ENCODE data around the gene ANO5. TPM values are rescaled to one million over a fixed set of nuclear protein-coding genes. Genes with fewer than 3 reads are reported as not detected.

The ANO5 gene
- total RNA-seq, 1 experiment from 2014 or later, result 3.4 TPM

- no peak overlapping the region for H2BK15ac ChIP-seq (ENCODE audit: low read depth, low read length)
- no peaks in the 10 kb centered on the region for H3K27me3 ChIP-seq (ENCODE audit: insufficient read depth, low read length)
- peaks cover 9% of the 10 kb centered on the region for H3K23me2 ChIP-seq (ENCODE audit: insufficient read length, low read depth, low read length, poor library complexity, severe bottlenecking)
- H3K79me1 ChIP-seq (ENCODE audit: insufficient read depth, low read depth, low read length, poor library complexity, severe bottlenecking), result no peaks in the 10 kb centered on the region
- DNase-seq, result peak; percentile 75
- Mint-ChIP-seq H3K27ac (peak overlapping the region in 2 of 3 experiments; percentile 49 to 98; a peak in 5 of 7 replicates), H3K36me3 (ENCODE audit: insufficient read depth in 1 of 3, low read depth in 3 of 3) (0 out of 7 replicates have a peak, but pooled peaks cover 0 to 4% (median 0%) of the 10 kb centered on the region in 3 experiments), H3K27me3 (ENCODE audit: low read depth) (peaks cover 10% of the 10 kb centered on the region), H3K9me3 (no peaks in the 10 kb centered on the region), H3K4me3 (peak overlapping the region; percentile 93 to 96), H3K4me1 (peaks cover 23 to 27% of the 10 kb centered on the region in 2 experiments)
- no peak overlapping the region for H3K4ac ChIP-seq (ENCODE audit: low read depth, low read length)
- peak; percentile 63 for TF ChIP-seq CTCF (conservative IDR thresholded peaks at IDR 0.05)
- no peak overlapping the region for H2BK12ac ChIP-seq (ENCODE audit: insufficient read length, low read depth, low read length)
- H3K9ac ChIP-seq (ENCODE audit: extremely low read depth, insufficient read length, low read length), result peak overlapping the region; percentile 34
- H4K8ac ChIP-seq (replicated peaks; ENCODE audit: insufficient read length, low read depth, low read length), result no peak overlapping the region
- H3K9me3 ChIP-seq (ENCODE audit: control insufficient read depth, low read depth, low read length), result no peaks in the 10 kb centered on the region
- no peak overlapping the region for H3K23ac ChIP-seq (ENCODE audit: insufficient read length, low read depth, low read length)
- no peak overlapping the region for H3T11ph ChIP-seq (ENCODE audit: low read length)
- H4K5ac ChIP-seq (ENCODE audit: insufficient read length, low read depth, low read length), result no peak overlapping the region
- WGBS (ENCODE audit: extremely low coverage, insufficient read length, low lambda C conversion rate), result no CpG with 5 or more reads among the region's 7 CpGs
- no peak overlapping the region for H3K27ac ChIP-seq (ENCODE audit: insufficient read length, low read depth, low read length)
- H3K14ac ChIP-seq (ENCODE audit: insufficient read depth, low read length), result peak overlapping the region; percentile 64; the same call in 1 of the 2 replicates
- H2BK20ac ChIP-seq (ENCODE audit: low read depth, low read length, poor library complexity, severe bottlenecking), result no peak overlapping the region
- no peak overlapping the region for H4K91ac ChIP-seq (ENCODE audit: insufficient read length, low read depth, low read length)
- no peak overlapping the region for H2AK5ac ChIP-seq (ENCODE audit: insufficient read length, low read length)
- H2BK5ac ChIP-seq (ENCODE audit: insufficient read length, low read length), result no peak overlapping the region
- H3K56ac ChIP-seq (ENCODE audit: insufficient read length, low read depth, low read length), result no peak overlapping the region
- no peaks in the 10 kb centered on the region for H3K79me2 ChIP-seq (ENCODE audit: insufficient read depth, low read length)
- peak overlapping the region; percentile 72 for H3K18ac ChIP-seq (ENCODE audit: insufficient read length, low read depth, low read length)
- H4K20me1 ChIP-seq (ENCODE audit: control insufficient read depth, insufficient read depth, insufficient read length), result no peaks in the 10 kb centered on the region
- no peak overlapping the region for H2AFZ ChIP-seq (ENCODE audit: low read length)
- peaks cover 2% of the 10 kb centered on the region; the same call in 1 of the 2 replicates for H3K4me1 ChIP-seq (ENCODE audit: insufficient read depth, low read length)
- H3K4me2 ChIP-seq (ENCODE audit: insufficient read depth, insufficient read length, low read length), result peak overlapping the region; percentile 96
- no peak overlapping the region for H2BK120ac ChIP-seq (ENCODE audit: low read depth, low read length, poor library complexity, severe bottlenecking)
Observed at GRCh38 chr11:22192289-22192641, 620 bp upstream of the ANO5 start.

Data from H9 (cell line).